Esophagus squamous epithelium (tissue), 4 donors: ENCODE data around the gene SIGLEC8.

Experiments
- POLR2A ChIP-seq, 4 donors: fragments of 450-650 bp; IDR thresholded peaks; one replicate each; pipeline ENCODE4 v1.6.1; 2017; ENCODE audit warnings: antibody characterized with exemption in 4 of 4, mild to moderate bottlenecking in 4 of 4, moderate library complexity in 3 of 4
- TF ChIP-seq, protein P1 (sequence below), 6 experiments: fragments of 450-650 bp in 4 of 6; fragments of 200-600 bp in 2 of 6; sonication (generic) in 2 of 6; IDR thresholded peaks; one replicate each; pipeline ENCODE4 v1.5.1; 2016 to 2019; ENCODE audit warnings: antibody characterized with exemption in 6 of 6, mild to moderate bottlenecking in 4 of 6, moderate library complexity in 4 of 6

DNA sequence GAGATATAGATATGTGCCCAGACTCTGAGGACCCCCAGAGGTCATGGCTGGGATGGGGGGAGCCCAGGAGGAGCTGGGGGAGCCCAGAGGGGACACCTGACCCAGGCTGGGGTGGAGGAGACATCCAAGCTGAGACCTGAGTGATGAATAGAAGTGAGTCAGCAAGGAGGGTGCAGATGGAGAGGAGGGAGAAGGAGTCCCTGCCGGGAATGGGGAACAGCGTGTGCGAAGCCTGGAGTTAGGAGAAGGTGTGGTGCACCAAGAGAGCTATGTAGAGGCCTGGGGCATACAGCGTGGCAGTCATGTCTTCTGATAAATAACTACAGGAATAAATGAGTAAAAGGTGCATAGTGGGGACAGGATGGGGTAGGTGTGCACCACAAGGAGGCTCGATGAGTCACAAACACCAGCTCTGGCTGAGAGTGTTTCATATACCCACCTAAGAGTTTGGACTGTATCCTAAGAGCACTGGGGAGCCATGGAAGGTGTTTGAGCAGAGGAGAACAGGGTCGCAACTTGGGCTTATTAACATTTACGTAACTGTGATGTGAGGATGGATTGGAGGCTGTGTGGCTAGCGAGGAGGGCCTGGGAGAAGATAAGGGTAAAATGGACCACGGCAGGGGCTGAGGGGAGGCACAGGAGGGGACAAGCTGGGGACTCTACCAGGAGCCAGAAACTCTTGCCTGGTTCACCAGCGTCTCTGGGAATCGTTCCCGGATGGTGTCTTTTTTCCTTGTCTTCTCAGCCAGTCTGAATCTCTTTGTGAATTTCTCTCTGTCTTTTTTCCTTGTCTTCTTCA lies 21.5 kb upstream of the SIGLEC8 start:
- TF ChIP-seq, protein P1, sequence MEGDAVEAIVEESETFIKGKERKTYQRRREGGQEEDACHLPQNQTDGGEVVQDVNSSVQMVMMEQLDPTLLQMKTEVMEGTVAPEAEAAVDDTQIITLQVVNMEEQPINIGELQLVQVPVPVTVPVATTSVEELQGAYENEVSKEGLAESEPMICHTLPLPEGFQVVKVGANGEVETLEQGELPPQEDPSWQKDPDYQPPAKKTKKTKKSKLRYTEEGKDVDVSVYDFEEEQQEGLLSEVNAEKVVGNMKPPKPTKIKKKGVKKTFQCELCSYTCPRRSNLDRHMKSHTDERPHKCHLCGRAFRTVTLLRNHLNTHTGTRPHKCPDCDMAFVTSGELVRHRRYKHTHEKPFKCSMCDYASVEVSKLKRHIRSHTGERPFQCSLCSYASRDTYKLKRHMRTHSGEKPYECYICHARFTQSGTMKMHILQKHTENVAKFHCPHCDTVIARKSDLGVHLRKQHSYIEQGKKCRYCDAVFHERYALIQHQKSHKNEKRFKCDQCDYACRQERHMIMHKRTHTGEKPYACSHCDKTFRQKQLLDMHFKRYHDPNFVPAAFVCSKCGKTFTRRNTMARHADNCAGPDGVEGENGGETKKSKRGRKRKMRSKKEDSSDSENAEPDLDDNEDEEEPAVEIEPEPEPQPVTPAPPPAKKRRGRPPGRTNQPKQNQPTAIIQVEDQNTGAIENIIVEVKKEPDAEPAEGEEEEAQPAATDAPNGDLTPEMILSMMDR (IDR thresholded peaks at IDR 0.05), result no peak
- no peak for TF ChIP-seq POLR2A (IDR thresholded peaks at IDR 0.05)
